MCF 10A (cell line): ENCODE measurements around the gene CMTM8. TPM values are rescaled to one million over a fixed set of nuclear protein-coding genes. Genes with fewer than 3 reads are reported as not detected.

Experiments used
- BruUV-seq: library from RNA; stranded (reverse); fragments of 400-500 nt; replicated peaks from 2 replicates; lab custom pipeline; 2021; lab: Mats Ljungman, UMichigan
- CTCF ChIA-PET: fragments of 300-600 bp; sonication (Branson Sonifier 250); formaldehyde crosslinking; extraction: SDS; loops from one replicate; lab custom pipeline; 2021; ENCODE audit warnings: antibody characterized with exemption, inconsistent platforms; lab: Yijun Ruan, JAX
- POLR2A ChIA-PET: fragments of 300-600, 350-650 bp; sonication (Branson Sonifier 250); formaldehyde crosslinking; extraction: SDS; loops from one replicate; lab custom pipeline; 2020; ENCODE audit warnings: antibody characterized with exemption, inconsistent platforms; lab: Yijun Ruan, JAX
- DNase-seq: peaks from one replicate; pipeline ENCODE4 v3.0.0-alpha.2; 2018; ENCODE audit not compliant: unreplicated experiment
- H3K27ac Mint-ChIP-seq: one replicate; pipeline ENCODE4 v1.8.0; 2022; ENCODE audit warnings: mild to moderate bottlenecking, low read depth, mixed read lengths; ENCODE audit not compliant: unreplicated experiment
- H3K27me3 Mint-ChIP-seq: one replicate; pipeline ENCODE4 v1.8.0; 2022; ENCODE audit warnings: mixed read lengths; ENCODE audit not compliant: insufficient read depth, unreplicated experiment
- H3K36me3 Mint-ChIP-seq: one replicate; pipeline ENCODE4 v1.8.0; 2022; ENCODE audit warnings: mild to moderate bottlenecking, moderate library complexity, mixed read lengths; ENCODE audit not compliant: insufficient read depth, unreplicated experiment
- H3K4me1 Mint-ChIP-seq: one replicate; pipeline ENCODE4 v1.8.0; 2022; ENCODE audit warnings: mixed read lengths; ENCODE audit not compliant: insufficient read depth, unreplicated experiment
- H3K4me3 Mint-ChIP-seq: one replicate; pipeline ENCODE4 v1.8.0; 2022; ENCODE audit warnings: mild to moderate bottlenecking, moderate library complexity, mixed read lengths; ENCODE audit not compliant: unreplicated experiment
- H3K9me3 Mint-ChIP-seq: one replicate; pipeline ENCODE4 v1.8.0; 2022; ENCODE audit warnings: mixed read lengths; ENCODE audit not compliant: unreplicated experiment
- CTCF ChIP-seq: fragments of 200-600 bp; IDR thresholded peaks from one replicate; pipeline ENCODE4 v1.8.0; 2022; ENCODE audit warnings: antibody characterized with exemption, mild to moderate bottlenecking; ENCODE audit not compliant: unreplicated experiment
- intact Hi-C: fragments of 100-400 bp; cut with micrococcal nuclease; formaldehyde crosslinking; loops from 2 replicates; pipeline ENCODE4 v1.14.1; 2022
- total RNA-seq: library from RNA; stranded (reverse); gene quantifications from 2 replicates; pipeline ENCODE4 v1.2.3, GENCODE V29; 2022

CMTM8 gene
- total RNA-seq, 1 experiment from 2014 or later, result 3.8 TPM

- peak; percentile 70 for DNase-seq
- CTCF ChIA-PET, result interaction anchor here (0.5 to 7.3 kb wide), 43 partner anchors 8 to 680 kb away, joined by 3 to 41 read pairs (median 3); no protein-coding TSS in a partner anchor
- peaks cover 9% of the 10 kb centered on the region for H3K4me1 Mint-ChIP-seq
- H3K9me3 Mint-ChIP-seq, result no peaks in the 10 kb centered on the region
- TF ChIP-seq CTCF, result peak; percentile 91
- H3K36me3 Mint-ChIP-seq, result peaks cover 6% of the 10 kb centered on the region
- H3K27ac Mint-ChIP-seq, result no peak overlapping the region
- POLR2A ChIA-PET, result interaction anchor here (0.7 to 1.0 kb wide), 3 partner anchors 9 to 121 kb away, joined by 3 read pairs; no protein-coding TSS in a partner anchor
- intact Hi-C loops, result loop anchor here (1.0 to 2.0 kb wide), 5 partner anchors 38 to 172 kb away; partner anchors contain the start of gene CMTM8
- no peaks in the 10 kb centered on the region for H3K27me3 Mint-ChIP-seq
- no peak overlapping the region for H3K4me3 Mint-ChIP-seq
- no TSS peak for BruUV-seq
Observed at GRCh38 chr3:32296251-32297204, 58.0 kb downstream of the CMTM8 start.

- Mint-ChIP-seq H3K27me3 (no peaks in the 10 kb centered on the region), H3K4me3 (no peak overlapping the region), H3K4me1 (peaks cover 9% of the 10 kb centered on the region), H3K27ac (no peak overlapping the region), H3K9me3 (no peaks in the 10 kb centered on the region), H3K36me3 (peaks cover 6% of the 10 kb centered on the region)
- no peak for TF ChIP-seq CTCF
- no TSS peak for BruUV-seq
- no peak for DNase-seq
- POLR2A ChIA-PET, result no interaction called here
- CTCF ChIA-PET, result interaction anchor here (0.5 to 7.3 kb wide), 25 partner anchors 9 to 812 kb away, joined by 3 to 41 read pairs (median 4); no protein-coding TSS in a partner anchor
- intact Hi-C loops, result loop anchor here (2.0 kb wide), 1 partner anchor 171 kb away; no protein-coding TSS in a partner anchor
Observed at GRCh38 chr3:32297366-32297765, 58.9 kb downstream of the CMTM8 start.

- intact Hi-C loops, result no loop called here
Observed at GRCh38 chr3:32301426-32301825, 62.9 kb downstream of the CMTM8 start.

More at GRCh38 chr3:32301426-32301825, 62.9 kb downstream of the CMTM8 start:
- CTCF ChIA-PET, result interaction anchor here (0.6 to 1.5 kb wide), 4 partner anchors 39 to 287 kb away, joined by 3 read pairs; no protein-coding TSS in a partner anchor
- Mint-ChIP-seq H3K36me3 (no peaks in the 10 kb centered on the region), H3K9me3 (no peaks in the 10 kb centered on the region), H3K4me1 (peaks cover 4% of the 10 kb centered on the region), H3K27me3 (no peaks in the 10 kb centered on the region), H3K4me3 (no peak overlapping the region), H3K27ac (no peak overlapping the region)
- POLR2A ChIA-PET, result no interaction called here
- BruUV-seq, result no TSS peak
- DNase-seq, result no peak
- TF ChIP-seq CTCF, result no peak
